Right ventricle myocardium inferior (tissue), 1 donor: Measurements from ENCODE around the gene TNFRSF8. TPM values are rescaled to one million over a fixed set of nuclear protein-coding genes. Genes with fewer than 3 reads are reported as not detected.

Source experiments
- ATAC-seq: fragments of 200-7000 bp; cut with Tn5 transposase; one replicate; pipeline ENCODE4 v1.9.1; 2020; ENCODE audit warnings: mild to moderate bottlenecking, moderate library complexity
- DNase-seq: peaks from one replicate; pipeline ENCODE4 v3.0.0; 2021; ENCODE audit errors: missing footprints
- intact Hi-C: fragments of 100-400 bp; cut with DNase I; formaldehyde crosslinking; loops from one replicate; pipeline ENCODE4 v1.11.0; 2022
- total RNA-seq: library from RNA; stranded (reverse); fragmentation: NEBNext Ultra II Directional; extraction: Animal tissue kit (Norgen Biotek cat#: 25700); gene quantifications from one replicate; pipeline ENCODE4 v1.2.1, GENCODE V29; 2021
- donor health status: DM: no; HTN: yes; CAD: no; lungs with severe emphysema.

Gene TNFRSF8
- total RNA-seq, 1 donor from 2014 or later: 0.92 TPM

GRCh38 chr1:12127206-12127810 is 64.2 kb downstream of the TNFRSF8 start:
- ATAC-seq (no peak), DNase-seq (no peak)
- intact Hi-C loops: no loop called here

- DNase-seq (no peak), ATAC-seq (no peak)
- intact Hi-C loops: no loop called here
Observed at GRCh38 chr1:12128120-12128519, 65.0 kb downstream of the TNFRSF8 start.

- no peak for ATAC-seq
Observed at GRCh38 chr1:12129624-12130023, 66.5 kb downstream of the TNFRSF8 start.

GRCh38 chr1:12130466-12131130 is 67.5 kb downstream of the TNFRSF8 start:
- intact Hi-C loops: no loop called here
- DNase-seq (no peak), ATAC-seq (no peak)

More at GRCh38 chr1:12129624-12130023, 66.5 kb downstream of the TNFRSF8 start:
- intact Hi-C loops: no loop called here
- no peak for DNase-seq

GRCh38 chr1:12132078-12132477 is 69.0 kb downstream of the TNFRSF8 start:
- no peak for DNase-seq
- no peak for ATAC-seq
- intact Hi-C loops: no loop called here

GRCh38 chr1:12134716-12135115 is 71.6 kb downstream of the TNFRSF8 start:
- intact Hi-C loops: no loop called here
- DNase-seq: no peak
- ATAC-seq: no peak

- DNase-seq (no peak), ATAC-seq (peak; percentile 91)
- intact Hi-C loops: no loop called here
Observed at GRCh38 chr1:12135612-12136011, 72.5 kb downstream of the TNFRSF8 start.

DNA sequence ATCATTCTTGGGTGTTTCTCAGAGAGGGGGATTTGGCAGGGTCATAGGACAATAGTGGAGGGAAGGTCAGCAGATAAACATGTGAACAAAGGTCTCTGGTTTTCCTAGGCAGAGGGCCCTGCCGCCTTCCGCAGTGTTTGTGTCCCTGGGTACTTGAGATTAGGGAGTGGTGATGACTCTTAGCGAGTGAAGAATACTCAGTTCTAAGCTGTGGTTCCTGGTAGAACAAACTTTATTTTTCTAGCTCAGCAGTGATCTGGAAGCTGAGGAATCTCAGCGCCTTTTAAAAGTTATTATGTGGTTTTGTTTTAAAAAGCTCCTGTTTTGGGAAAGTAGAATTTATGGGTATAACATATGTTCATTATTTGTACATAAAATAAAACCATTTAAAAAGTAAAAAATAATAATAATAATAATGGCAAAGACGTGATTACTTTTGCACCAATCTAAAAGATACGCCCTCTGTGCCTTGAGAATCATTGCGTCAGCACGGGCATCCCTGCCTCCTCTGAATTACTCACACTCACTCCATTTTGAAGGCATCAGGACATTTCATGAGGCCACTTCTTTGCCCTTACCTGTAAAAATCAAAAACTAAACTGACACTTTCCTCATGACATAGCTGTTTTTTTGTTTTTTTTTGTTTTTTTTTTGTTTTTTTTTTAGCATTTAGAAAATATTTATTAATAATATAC is 74.0 kb downstream of the TNFRSF8 start:
- intact Hi-C loops: no loop called here
- DNase-seq (no peak), ATAC-seq (no peak)

DNA sequence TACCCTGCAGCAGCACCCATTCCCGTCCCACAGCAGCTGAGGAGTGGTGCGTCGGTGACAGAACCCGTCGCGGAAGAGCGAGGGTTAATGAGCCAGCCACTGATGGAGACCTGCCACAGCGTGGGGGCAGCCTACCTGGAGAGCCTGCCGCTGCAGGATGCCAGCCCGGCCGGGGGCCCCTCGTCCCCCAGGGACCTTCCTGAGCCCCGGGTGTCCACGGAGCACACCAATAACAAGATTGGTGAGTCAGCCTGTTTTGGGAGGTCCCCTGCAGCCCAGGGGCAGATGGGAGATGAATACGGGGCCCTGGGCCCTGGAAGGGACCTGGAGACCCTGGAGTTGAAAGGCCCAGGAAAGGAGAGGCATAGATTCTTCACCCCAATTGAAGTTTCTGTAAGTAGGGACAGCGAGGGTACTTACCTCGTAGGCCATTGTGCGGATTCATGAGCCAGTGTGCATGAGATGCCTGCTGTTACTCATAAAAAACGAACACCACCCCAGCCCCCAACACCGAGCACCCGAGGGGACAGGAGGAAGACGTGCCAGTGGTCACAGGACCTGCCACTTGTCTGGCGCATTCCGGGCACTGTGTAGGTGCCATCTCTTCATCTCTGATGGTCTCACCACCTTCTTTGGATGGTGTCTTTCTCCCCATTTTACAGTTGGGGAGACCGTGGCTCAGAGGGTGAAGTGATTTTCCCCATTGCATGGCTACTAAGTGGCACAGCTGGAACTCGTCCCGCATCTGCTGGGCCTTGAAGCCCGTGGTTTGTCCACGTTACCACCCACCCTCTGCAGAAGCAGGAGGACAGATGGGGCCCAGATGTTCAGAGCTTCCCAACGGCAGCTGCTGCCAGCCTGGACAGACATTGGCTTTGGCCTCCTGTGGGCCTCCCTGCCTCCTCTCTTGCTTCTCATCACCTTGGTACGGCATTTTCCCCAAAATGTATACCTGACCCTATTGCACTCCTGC is 75.4 kb downstream of the TNFRSF8 start:
- DNase-seq: no peak
- ATAC-seq: no peak
- intact Hi-C loops: no loop called here

- intact Hi-C loops: loop anchor here (5.0 kb wide), 1 partner anchor 42 kb away; no protein-coding TSS in a partner anchor
- ATAC-seq: no peak
- DNase-seq: no peak
Observed at GRCh38 chr1:12140016-12140415, 76.9 kb downstream of the TNFRSF8 start.

- intact Hi-C loops: loop anchor here (5.0 kb wide), 1 partner anchor 42 kb away; no protein-coding TSS in a partner anchor
- DNase-seq: no peak
- ATAC-seq: no peak
Observed at GRCh38 chr1:12140515-12141162, 77.5 kb downstream of the TNFRSF8 start.

- ATAC-seq (no peak), DNase-seq (no peak)
- intact Hi-C loops: loop anchor here (5.0 kb wide), 1 partner anchor 41 kb away; no protein-coding TSS in a partner anchor
Observed at GRCh38 chr1:12141163-12141850, 78.2 kb downstream of the TNFRSF8 start.

GRCh38 chr1:12142141-12142823 is 79.2 kb downstream of the TNFRSF8 start:
- intact Hi-C loops: loop anchor here (5.0 kb wide), 1 partner anchor 40 kb away; no protein-coding TSS in a partner anchor
- DNase-seq (no peak), ATAC-seq (no peak)

GRCh38 chr1:12142891-12143630 is 80.0 kb downstream of the TNFRSF8 start:
- intact Hi-C loops: loop anchor here (5.0 kb wide), 1 partner anchor 39 kb away; no protein-coding TSS in a partner anchor
- peak; percentile 53 for ATAC-seq
- peak; percentile 87 for DNase-seq

- ATAC-seq (peak; percentile 82), DNase-seq (peak; percentile 89)
- intact Hi-C loops: loop anchor here (5.0 kb wide), 1 partner anchor 39 kb away; no protein-coding TSS in a partner anchor
Observed at GRCh38 chr1:12143631-12144155, 80.6 kb downstream of the TNFRSF8 start.

- DNase-seq (no peak), ATAC-seq (no peak)
- intact Hi-C loops: loop anchor here (5.0 kb wide), 1 partner anchor 38 kb away; no protein-coding TSS in a partner anchor
Observed at GRCh38 chr1:12144236-12144635, 81.1 kb downstream of the TNFRSF8 start.
